ENCODE data around the gene PLD1.

Gene PLD1

GRCh38 chr3:171849617-171850319, 39.5 kb upstream of the PLD1 start:
- no peak for TF ChIP-seq CTCF (IDR thresholded peaks at IDR 0.05; ENCODE audit: low read depth, low read length)
- no peak for DNase-seq
- Histone ChIP-seq H3K27me3 (no peaks in the 10 kb centered on the region), H3K4me1 (no peaks in the 10 kb centered on the region), H3K9me3 (peaks cover 7% of the 10 kb centered on the region; the same call in 1 of the 2 replicates), H3K36me3 (no peaks in the 10 kb centered on the region), H3K4me3 (ENCODE audit: low read depth, low read length) (no peak overlapping the region)

DNA sequence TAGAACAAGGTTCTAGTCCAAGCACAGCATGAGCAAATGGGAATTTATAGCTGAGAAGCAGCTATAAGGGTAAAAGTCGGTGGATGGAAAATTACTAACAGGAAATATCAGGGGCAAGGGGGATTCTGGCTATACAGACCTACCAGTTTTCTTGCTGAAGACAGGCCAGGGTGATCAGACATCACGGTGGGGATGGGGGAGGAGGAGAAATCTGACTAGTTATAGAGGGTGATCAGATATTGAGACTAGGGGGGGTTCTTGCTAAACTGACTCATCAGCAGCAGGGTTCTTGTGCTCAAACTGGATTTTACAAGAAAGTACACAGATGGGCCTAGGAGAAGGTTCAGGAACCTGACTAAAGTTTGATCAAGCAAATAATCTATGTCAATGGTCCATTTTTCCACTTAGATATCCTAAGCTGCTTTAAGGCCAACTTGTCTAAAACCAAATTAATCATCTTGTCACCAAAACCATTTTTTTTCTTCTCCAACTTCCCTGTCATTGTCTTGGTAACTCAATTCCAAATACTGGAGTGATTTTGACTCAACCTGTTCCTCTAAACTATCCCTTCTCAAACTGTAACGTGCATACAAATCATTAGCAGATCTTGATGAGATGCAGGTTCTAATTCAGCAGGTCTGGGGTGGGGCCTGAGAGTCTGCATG, 37.4 kb upstream of the PLD1 start:
- Histone ChIP-seq H3K9me3 (no peaks in the 10 kb centered on the region), H3K4me1 (no peaks in the 10 kb centered on the region), H3K4me3 (ENCODE audit: low read depth, low read length) (no peak overlapping the region), H3K36me3 (no peaks in the 10 kb centered on the region), H3K27me3 (no peaks in the 10 kb centered on the region)
- no peak for TF ChIP-seq CTCF (IDR thresholded peaks at IDR 0.05; ENCODE audit: low read depth, low read length)
- DNase-seq = no peak

DNA sequence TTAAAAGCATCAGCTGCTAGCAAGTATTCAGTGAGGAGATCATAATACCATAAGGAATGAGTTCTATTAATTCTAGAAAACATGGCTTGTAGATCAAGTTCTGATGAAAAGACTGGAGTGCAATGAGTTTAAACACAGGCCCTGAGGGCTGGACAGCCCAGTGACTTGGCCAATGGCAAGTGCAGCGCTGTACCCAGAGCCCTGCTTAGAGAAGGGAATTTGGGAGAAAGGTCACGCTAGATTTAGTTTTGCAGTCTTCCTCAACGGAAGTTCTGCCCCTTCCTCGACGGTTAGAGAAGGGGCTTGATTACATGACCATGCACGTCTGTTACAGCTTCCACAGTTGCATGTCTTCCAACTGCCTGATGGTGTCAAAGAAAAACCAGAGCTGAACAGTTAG, 36.9 kb upstream of the PLD1 start:
- no peaks in the 10 kb centered on the region for H3K36me3 ChIP-seq
- H3K4me1 ChIP-seq = no peaks in the 10 kb centered on the region
- H3K4me3 ChIP-seq (ENCODE audit: low read depth, low read length) = no peak overlapping the region
- DNase-seq = no peak
- H3K9me3 ChIP-seq = no peaks in the 10 kb centered on the region
- no peaks in the 10 kb centered on the region for H3K27me3 ChIP-seq
- TF ChIP-seq CTCF (IDR thresholded peaks at IDR 0.05; ENCODE audit: low read depth, low read length) = no peak

- no peak for DNase-seq
- no peaks in the 10 kb centered on the region for H3K36me3 ChIP-seq
- no peaks in the 10 kb centered on the region for H3K27me3 ChIP-seq
- no peaks in the 10 kb centered on the region for H3K9me3 ChIP-seq
- H3K4me3 ChIP-seq (ENCODE audit: low read depth, low read length) = no peak overlapping the region
- no peak for TF ChIP-seq CTCF (IDR thresholded peaks at IDR 0.05; ENCODE audit: low read depth, low read length)
- no peaks in the 10 kb centered on the region for H3K4me1 ChIP-seq
Observed at GRCh38 chr3:171846597-171846996, 36.3 kb upstream of the PLD1 start.

GRCh38 chr3:171845481-171846284, 35.4 kb upstream of the PLD1 start:
- TF ChIP-seq CTCF (IDR thresholded peaks at IDR 0.05; ENCODE audit: low read depth, low read length) = no peak
- Histone ChIP-seq H3K36me3 (no peaks in the 10 kb centered on the region), H3K4me3 (ENCODE audit: low read depth, low read length) (no peak overlapping the region), H3K9me3 (no peaks in the 10 kb centered on the region), H3K27me3 (no peaks in the 10 kb centered on the region), H3K4me1 (no peaks in the 10 kb centered on the region)
- DNase-seq = no peak

Data from BE2C (cell line).